ENCODE data around the gene ZNF543. TPM values are rescaled to one million over a fixed set of nuclear protein-coding genes. Genes with fewer than 3 reads are reported as not detected.

The ZNF543 gene
- total RNA-seq, result 37.8 TPM

DNA sequence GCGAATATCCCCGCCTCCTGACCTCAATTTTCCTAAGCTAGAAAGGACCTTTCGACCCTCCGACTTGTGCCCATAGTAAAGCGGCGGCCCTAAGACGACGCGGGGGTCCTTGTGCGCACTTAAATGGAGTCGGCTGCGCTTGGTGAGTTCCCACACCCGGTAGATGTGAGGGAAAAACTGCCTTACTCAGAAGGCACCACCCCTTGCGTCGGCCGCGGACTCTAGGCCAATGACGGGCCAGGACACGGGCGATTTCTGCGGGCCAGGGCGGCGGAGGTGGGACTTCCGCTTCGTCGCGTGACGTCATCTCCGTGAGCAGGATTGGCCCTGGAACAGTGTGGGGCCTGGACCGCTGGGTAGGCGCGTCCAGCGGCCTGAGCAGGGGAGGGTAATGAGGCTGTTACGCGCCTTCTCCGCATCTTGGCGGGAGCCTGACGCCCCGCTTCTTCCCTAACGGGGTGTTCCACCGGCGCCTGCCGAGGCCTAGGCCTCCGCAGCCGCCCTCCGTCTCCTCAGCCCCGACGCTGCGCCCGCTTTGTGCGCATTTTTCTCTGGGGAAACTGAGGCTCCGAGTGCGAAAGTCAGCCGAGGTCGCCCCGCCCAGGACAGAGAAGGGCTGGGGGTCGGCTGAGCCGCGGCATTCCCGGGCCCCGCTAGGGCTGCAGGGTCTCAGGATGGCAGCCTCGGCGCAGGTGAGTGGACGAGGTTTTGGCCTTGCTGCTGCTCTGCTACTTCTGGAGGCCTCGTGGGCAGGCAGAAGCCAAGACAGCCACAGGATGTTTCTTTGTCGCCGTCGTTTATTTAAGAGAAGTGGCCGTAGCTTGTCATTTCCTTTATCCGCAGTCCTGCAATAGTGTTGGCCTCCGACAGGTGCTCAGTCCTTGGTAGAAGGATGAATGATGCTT, at the start of gene ZNF543:
ZNF543 (plus strand) TSS at position 293 of the 905 bp plus-strand sequence; CDS start at position 675, 382 bp downstream.

DNA sequence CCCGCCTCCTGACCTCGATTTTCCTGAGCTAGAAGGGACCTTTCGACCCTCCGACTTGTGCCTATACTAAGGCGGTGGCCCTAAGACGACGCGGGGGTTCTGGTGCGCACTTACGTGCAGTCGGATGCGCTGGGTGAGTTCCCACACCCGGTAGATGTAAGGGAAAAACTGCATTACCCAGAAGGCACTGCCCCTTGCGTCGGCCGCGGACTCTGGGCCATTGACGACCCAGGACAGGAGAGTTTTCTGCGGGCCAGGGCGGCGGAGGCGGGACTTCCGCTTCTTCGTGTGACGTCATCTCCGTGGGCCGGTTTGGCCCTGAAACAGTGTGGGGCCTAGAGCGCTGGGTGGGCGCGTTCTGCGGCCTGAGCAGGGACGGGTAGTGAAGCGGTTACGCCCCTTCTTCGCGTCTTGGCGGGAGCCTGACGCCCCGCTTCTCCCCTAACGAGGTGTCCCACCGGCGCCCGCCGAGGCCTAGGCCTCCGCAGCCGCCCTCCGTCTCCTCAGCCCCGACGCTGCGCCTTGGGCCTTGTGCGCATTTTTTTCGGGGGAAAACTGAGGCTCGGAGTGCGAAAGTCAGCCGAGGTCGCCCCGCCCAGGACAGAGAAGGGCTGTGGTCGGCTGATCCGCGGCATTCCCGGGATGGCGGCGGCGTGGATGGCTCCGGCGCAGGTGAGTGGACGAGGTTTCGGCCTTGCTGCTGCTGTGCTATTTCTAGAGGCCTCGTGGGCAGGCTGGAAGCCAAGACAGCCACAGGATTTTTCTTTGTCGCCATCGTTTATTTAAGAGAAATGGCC, 39.9 kb upstream of the ZNF543 start, which contains the start of gene ZNF460:
ZNF460 (plus strand) TSS at position 321 of the 797 bp plus-strand sequence; CDS start at position 643, 322 bp downstream.

DNA sequence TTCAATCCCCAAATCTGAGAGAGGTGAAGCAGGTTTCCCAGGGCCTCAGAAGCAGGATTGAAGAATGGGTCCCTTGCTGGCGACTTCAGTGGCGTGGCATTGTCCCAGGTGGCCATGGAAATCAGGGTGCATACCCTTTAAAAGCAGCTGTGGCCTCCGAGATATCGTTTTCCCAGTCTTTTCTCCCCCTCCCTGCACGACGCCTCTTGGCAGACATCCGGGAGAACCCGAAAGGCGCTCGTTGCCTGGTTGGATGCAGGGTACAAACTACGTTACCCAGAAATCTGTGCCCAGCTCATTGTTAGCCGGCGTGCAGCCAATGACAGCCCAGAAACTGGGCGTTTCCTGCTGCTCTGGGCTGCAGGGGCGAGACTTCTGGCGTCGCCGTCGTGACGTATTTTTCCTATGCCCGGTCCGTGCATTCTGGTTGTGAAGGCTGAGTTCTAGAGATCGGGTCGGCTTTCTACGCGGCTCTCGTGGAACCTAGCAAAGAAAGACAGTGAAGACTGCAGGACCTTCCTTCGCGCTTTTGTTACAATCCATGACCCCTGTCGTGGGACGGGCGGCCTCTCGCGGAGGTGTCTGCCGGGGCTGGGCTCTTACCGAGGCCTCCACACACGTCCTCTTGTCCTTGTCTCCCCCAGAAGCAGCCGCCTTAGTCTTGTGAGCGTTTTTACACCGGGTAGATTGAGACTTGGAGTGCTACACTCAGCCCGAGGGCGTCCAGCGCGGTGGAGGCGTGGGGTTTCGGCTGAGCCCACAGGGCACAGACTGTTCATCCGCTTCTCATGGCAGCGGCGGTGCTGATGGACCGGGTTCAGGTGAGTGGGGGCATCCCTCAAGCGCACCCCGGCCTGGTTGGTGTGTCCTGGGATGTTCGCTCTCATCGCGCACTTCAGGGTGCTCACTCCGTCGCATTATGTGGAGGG, 30.9 kb downstream of the ZNF543 start, which contains the start of gene ZNF304:
ZNF304 (plus strand) TSS at position 395 of the 929 bp plus-strand sequence; CDS start at position 789, 394 bp downstream.

DNA sequence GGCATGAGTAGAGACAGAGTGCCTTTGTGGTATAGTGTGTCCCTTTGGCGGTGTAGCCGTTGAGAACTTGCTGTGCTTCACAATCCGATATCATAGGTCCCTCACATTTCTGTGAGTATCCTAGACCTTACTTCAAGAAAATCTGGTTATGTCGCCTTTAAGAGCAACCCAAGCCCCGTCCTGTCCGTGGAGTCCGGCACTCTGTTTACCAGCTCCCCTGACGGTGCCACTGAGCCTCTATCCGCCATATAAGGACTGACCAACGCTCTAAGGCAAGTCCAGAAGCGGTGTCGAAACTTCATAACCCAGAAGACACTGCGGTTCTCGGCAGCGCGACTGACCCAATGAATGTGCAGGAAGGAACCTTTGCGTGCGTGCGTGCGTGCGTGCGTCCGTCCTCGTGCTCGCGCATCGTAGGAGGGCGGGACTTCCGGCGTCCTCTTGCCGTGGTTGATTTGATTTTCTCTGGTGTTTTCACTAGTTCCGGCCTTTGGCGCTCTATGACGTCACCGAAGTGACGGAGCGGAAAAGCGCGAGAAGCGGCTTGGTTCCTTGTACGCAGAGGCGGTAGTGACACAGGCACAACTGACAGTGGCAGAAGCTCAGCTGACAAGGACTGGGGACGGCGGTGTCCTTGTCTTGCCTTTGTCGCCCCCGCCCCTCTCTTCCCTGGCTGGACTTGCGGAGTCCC, 42.9 kb downstream of the ZNF543 start, which contains the start of the genes TRAPPC2B and ZNF547:
TRAPPC2B (plus strand) TSS at position 555 of the 691 bp plus-strand sequence. CDS start 1,283 bp downstream, outside the sequence.
ZNF547 (plus strand) TSS at position 555 of the 691 bp plus-strand sequence. CDS start 5,005 bp downstream, outside the sequence.

Other genes with a start within 250 kb of the ZNF543 start
- 0.16 TPM for gene USP29, start 200.5 kb upstream of the ZNF543 start, total RNA-seq
- gene ZIM3, start 175.3 kb upstream of the ZNF543 start, total RNA-seq, result not detected
- not detected for gene DUXA, start 153.0 kb upstream of the ZNF543 start, total RNA-seq
- gene ZNF264, start 129.0 kb upstream of the ZNF543 start, total RNA-seq, result 90.5 TPM
- gene AURKC, start 89.4 kb upstream of the ZNF543 start, total RNA-seq, result 1.2 TPM
- gene ZNF805, start 79.8 kb upstream of the ZNF543 start, total RNA-seq, result 43.4 TPM
- 164 TPM for gene ZNF460, start 40.0 kb upstream of the ZNF543 start, total RNA-seq
- 18.3 TPM for gene ZNF304, start 30.8 kb downstream of the ZNF543 start, total RNA-seq
- gene TRAPPC2B, start 43.1 kb downstream of the ZNF543 start, total RNA-seq, result 25.2 TPM
- gene ZNF547, start 43.1 kb downstream of the ZNF543 start, total RNA-seq, result 3.4 TPM
- 62.6 TPM for gene ZNF548, start 69.4 kb downstream of the ZNF543 start, total RNA-seq
- gene ZNF17, start 90.7 kb downstream of the ZNF543 start, total RNA-seq, result 33.2 TPM
- gene ZNF749, start 114.9 kb downstream of the ZNF543 start, total RNA-seq, result 35.1 TPM
- 4.6 TPM for gene VN1R1, start 136.7 kb downstream of the ZNF543 start, total RNA-seq
- 78.2 TPM for gene ZNF772, start 157.1 kb downstream of the ZNF543 start, total RNA-seq
- 25.7 TPM for gene ZNF419, start 167.3 kb downstream of the ZNF543 start, total RNA-seq
- 35.6 TPM for gene ZNF773, start 179.5 kb downstream of the ZNF543 start, total RNA-seq
- 20.1 TPM for gene ZNF549, start 206.9 kb downstream of the ZNF543 start, total RNA-seq
- gene ZNF550, start 239.4 kb downstream of the ZNF543 start, total RNA-seq, result 23.3 TPM